K562 (cell line): ENCODE measurements around the gene NLGN2. TPM values are rescaled to one million over a fixed set of nuclear protein-coding genes. Genes with fewer than 3 reads are reported as not detected.

ENCODE experiments used
- CEBPG ChIP-seq, 3 experiments: fragments of 200-800 bp in 1 of 3; sonication (Bioruptor generic) in 1 of 3; sonication (generic) in 1 of 3; formaldehyde crosslinking in 1 of 3; IDR thresholded peaks in 2 of 3; conservative IDR thresholded peaks in 1 of 3; 2 replicates each; pipeline versions ENCODE4 v1.6.1 to v1.8.0; 2016 to 2022; ENCODE audit warnings: missing compliant biosample characterization in 2 of 3, missing genetic modification characterization in 2 of 3, mild to moderate bottlenecking in 1 of 3, missing genetic modification reagents in 1 of 3
- CXXC5 ChIP-seq: fragments of 250-450 bp; sonication (Bioruptor Pico); IDR thresholded peaks from 2 replicates; pipeline ENCODE4 v1.8.0; 2022; ENCODE audit warnings: inconsistent platforms, mild to moderate bottlenecking, moderate library complexity
- DACH1 ChIP-seq: fragments of 450-650 bp; IDR thresholded peaks from 2 replicates; pipeline ENCODE4 v1.6.1; 2018; ENCODE audit not compliant: partially characterized antibody
- EGR1 ChIP-seq: fragments of 450-650 bp; conservative IDR thresholded peaks from 2 replicates; pipeline ENCODE4 v1.6.1; 2017; ENCODE audit warnings: mild to moderate bottlenecking
- MAZ ChIP-seq, 2 experiments: fragments of 450-650 bp in 1 of 2; sonication (generic) in 1 of 2; formaldehyde crosslinking; IDR thresholded peaks in 1 of 2; conservative IDR thresholded peaks in 1 of 2; 2 replicates each; pipeline versions ENCODE4 v1.4.0 to v1.5.0; 2020; ENCODE audit warnings: mild to moderate bottlenecking in 1 of 2, missing genetic modification reagents in 1 of 2
- NCOA2 ChIP-seq, 2 experiments: fragments of 450-650 bp; IDR thresholded peaks; 2 replicates each; pipeline ENCODE4 v1.6.1; 2018; ENCODE audit warnings: mild to moderate bottlenecking in 2 of 2, moderate library complexity in 1 of 2; ENCODE audit not compliant: partially characterized antibody in 2 of 2
- NRF1 ChIP-seq, 2 experiments: fragments of 450-650 bp; IDR thresholded peaks in 1 of 2; conservative IDR thresholded peaks in 1 of 2; 2 replicates each; pipeline ENCODE4 v1.6.1; 2014; ENCODE audit warnings: mild to moderate bottlenecking in 2 of 2
- PHF8 ChIP-seq: fragments of 200-600 bp; sonication (generic); IDR thresholded peaks from 2 replicates; pipeline ENCODE4 v1.6.1; 2012; ENCODE audit warnings: mixed run types, mild to moderate bottlenecking, inconsistent platforms, low read length, moderate library complexity, borderline replicate concordance
- RBFOX2 ChIP-seq: fragments of 200-400 bp; formaldehyde crosslinking; IDR thresholded peaks from 2 replicates; pipeline ENCODE4 v1.6.1; 2017; ENCODE audit warnings: low read depth, mild to moderate bottlenecking, low read length, moderate library complexity
- SRF ChIP-seq, 2 experiments: fragments of 250-450, 450-650 bp in 1 of 2; sonication (Bioruptor Pico) in 1 of 2; sonication (generic) in 1 of 2; formaldehyde crosslinking; IDR thresholded peaks; 2 replicates each; pipeline versions ENCODE4 v1.5.0 to v1.5.1; 2020 to 2022; ENCODE audit warnings: mild to moderate bottlenecking in 1 of 2, missing genetic modification reagents in 1 of 2
- ZFX ChIP-seq: sonication (generic); formaldehyde crosslinking; IDR thresholded peaks from 2 replicates; pipeline ENCODE4 v1.8.0; 2022; ENCODE audit warnings: mild to moderate bottlenecking, missing genetic modification reagents, moderate library complexity
- ZNF239 ChIP-seq: fragments of 250-450 bp; sonication (Bioruptor Pico); IDR thresholded peaks from 2 replicates; pipeline ENCODE4 v1.4.0; 2020; ENCODE audit warnings: mild to moderate bottlenecking
- polyA plus RNA-seq, 8 experiments: library from polyadenylated mRNA; depleted of rRNA in 4 of 8; stranded (reverse) in 5 of 8; unstranded in 3 of 8; fragments of >200 nt; fragmentation: Nextera tagmentation in 2 of 8; fragmentation: Illumina TruSeq in 1 of 8; extraction: Ambion mirVana in 2 of 8; extraction: Trizol in 1 of 8; gene quantifications; 2 replicates each; pipeline versions ENCODE4 v1.2.1 to v1.2.3, GENCODE V29; 2011 to 2014; ENCODE audit warnings: inconsistent platforms in 1 of 8, missing spikeins in 1 of 8
- total RNA-seq, 7 experiments: library from RNA; depleted of rRNA in 6 of 7; stranded (reverse); fragments of >200 nt in 6 of 7; fragmentation: Illumina TruSeq in 2 of 7; extraction: Trizol in 2 of 7; gene quantifications; 2 replicates each; pipeline versions ENCODE4 v1.2.1 to v1.2.3, GENCODE V29; 2011 to 2021; ENCODE audit warnings: low replicate concordance in 1 of 7
- TF ChIP-seq, protein P1 (sequence below): sonication (generic); formaldehyde crosslinking; IDR thresholded peaks from 2 replicates; pipeline ENCODE4 v1.8.1; 2023; ENCODE audit warnings: mild to moderate bottlenecking, missing genetic modification reagents

Gene NLGN2
- total and polyA plus RNA-seq, 9 of the 15 experiments (the other 6 are each of a cell fraction or from before 2014, with no cell fraction given) = 0.11 to 7.8 (median 0.77) TPM

DNA sequence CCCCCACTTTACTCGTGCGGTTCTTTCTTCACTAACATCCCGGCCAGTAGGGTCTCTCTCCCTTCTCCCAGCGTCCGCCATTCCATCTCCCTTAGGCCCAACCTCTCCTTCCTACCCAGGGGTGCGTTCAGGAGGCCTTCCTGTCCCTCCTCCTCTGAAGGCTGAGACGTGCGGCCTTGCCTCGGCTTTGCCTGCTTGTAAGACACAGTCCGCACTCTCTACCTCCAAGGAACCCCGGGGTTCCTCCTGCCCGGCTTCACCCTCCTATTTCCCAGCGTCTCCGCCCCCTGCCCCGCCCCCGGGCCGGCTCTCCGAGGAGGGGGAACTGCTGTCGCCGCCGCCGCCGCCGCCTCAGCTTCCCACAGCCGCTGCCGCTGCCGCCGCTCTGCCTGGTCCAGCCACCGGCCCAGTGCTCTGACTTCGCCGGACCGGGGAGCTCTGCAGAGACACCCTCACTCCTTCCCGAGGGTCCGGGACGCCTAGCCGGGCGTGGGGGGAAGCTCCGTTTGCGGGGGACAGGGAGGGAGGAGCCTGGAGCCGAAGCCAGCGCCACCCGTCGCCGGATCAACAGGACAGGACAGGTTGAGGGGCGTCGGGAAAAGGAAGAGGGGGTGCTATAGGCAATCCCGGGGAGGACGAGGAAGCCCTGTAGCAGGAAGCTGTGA is 30.4 kb downstream of the NLGN2 start (continued):
- TF ChIP-seq RBFOX2 (peak; percentile 57), CEBPG (CRISPR knock-in tag; IDR thresholded peaks at IDR 0.05) (no peak), CEBPG (tag; conservative IDR thresholded peaks at IDR 0.05 in 1 of 2, IDR thresholded peaks at IDR 0.05 in 1 of 2) (no peak), DACH1 (no peak), MAZ (CRISPR knock-in tag; conservative IDR thresholded peaks at IDR 0.05 in 1 of 2, IDR thresholded peaks at IDR 0.05 in 1 of 2) (peak in 1 of 2 experiments; percentile 55; a peak in 2 of 4 replicates), EGR1 (peak; percentile 49), ZFX (CRISPR knock-in tag) (peak; percentile 46), SRF (CRISPR knock-in tag; IDR thresholded peaks at IDR 0.05) (no peak), NRF1 (conservative IDR thresholded peaks at IDR 0.05 in 1 of 2, IDR thresholded peaks at IDR 0.05 in 1 of 2) (0 out of 4 replicates have a peak, but pooled peaks of 1 of the 2 experiments have one; percentile 21), PHF8 (peak; percentile 33; the same call in 1 of the 2 replicates), CXXC5 (CRISPR knock-in tag) (0 out of 2 replicates have a peak, but pooled peaks have one; percentile 25), ZNF239 (CRISPR knock-in tag) (no peak), NCOA2 (IDR thresholded peaks at IDR 0.05; ENCODE audit: partially characterized antibody in 2 of 2) (no peak)
- TF ChIP-seq, protein P1, sequence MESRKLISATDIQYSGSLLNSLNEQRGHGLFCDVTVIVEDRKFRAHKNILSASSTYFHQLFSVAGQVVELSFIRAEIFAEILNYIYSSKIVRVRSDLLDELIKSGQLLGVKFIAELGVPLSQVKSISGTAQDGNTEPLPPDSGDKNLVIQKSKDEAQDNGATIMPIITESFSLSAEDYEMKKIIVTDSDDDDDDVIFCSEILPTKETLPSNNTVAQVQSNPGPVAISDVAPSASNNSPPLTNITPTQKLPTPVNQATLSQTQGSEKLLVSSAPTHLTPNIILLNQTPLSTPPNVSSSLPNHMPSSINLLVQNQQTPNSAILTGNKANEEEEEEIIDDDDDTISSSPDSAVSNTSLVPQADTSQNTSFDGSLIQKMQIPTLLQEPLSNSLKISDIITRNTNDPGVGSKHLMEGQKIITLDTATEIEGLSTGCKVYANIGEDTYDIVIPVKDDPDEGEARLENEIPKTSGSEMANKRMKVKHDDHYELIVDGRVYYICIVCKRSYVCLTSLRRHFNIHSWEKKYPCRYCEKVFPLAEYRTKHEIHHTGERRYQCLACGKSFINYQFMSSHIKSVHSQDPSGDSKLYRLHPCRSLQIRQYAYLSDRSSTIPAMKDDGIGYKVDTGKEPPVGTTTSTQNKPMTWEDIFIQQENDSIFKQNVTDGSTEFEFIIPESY (CRISPR knock-in tag) = peak; percentile 32; the same call in 1 of the 2 replicates
